Measurements from ENCODE around the gene MAP3K12.

The MAP3K12 gene

GRCh38 chr12:53523131-53523530 lies 23.9 kb upstream of the MAP3K12 start:
- DNase-seq (ENCODE audit: low read depth in 1 of 2, low spot score in 1 of 2) = no peak
- TF ChIP-seq JUND (IDR thresholded peaks at IDR 0.05; ENCODE audit: low read depth) = no peak
- in situ Hi-C loops (cut with HindIII; ENCODE audit: low pct_unique_long_range_greater_than_20kb, low sequenced_read_pairs) = no loop called here

DNA sequence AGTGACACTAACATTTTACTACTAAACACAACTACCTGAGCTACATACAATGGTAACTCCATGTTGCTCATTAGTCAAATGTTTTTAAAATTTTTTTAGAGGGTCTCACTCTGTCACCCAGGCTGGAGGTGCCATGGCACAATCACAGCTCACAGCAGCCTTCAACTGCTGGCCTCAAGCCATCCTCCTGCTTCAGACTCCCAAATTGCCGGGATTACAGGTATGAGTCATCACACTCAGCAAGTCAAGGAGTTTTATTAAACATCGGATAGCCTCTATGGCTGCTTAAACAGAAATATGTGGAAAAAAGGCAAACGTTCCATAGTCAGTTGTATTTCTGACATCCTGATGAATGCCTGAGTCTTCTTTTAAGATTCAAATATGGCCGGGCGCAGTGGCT lies 19.1 kb upstream of the MAP3K12 start:
- no peak for TF ChIP-seq JUND (IDR thresholded peaks at IDR 0.05; ENCODE audit: low read depth)
- no peak for DNase-seq (ENCODE audit: low read depth in 1 of 2, low spot score in 1 of 2)
- in situ Hi-C loops (cut with HindIII; ENCODE audit: low pct_unique_long_range_greater_than_20kb, low sequenced_read_pairs) = no loop called here

DNA sequence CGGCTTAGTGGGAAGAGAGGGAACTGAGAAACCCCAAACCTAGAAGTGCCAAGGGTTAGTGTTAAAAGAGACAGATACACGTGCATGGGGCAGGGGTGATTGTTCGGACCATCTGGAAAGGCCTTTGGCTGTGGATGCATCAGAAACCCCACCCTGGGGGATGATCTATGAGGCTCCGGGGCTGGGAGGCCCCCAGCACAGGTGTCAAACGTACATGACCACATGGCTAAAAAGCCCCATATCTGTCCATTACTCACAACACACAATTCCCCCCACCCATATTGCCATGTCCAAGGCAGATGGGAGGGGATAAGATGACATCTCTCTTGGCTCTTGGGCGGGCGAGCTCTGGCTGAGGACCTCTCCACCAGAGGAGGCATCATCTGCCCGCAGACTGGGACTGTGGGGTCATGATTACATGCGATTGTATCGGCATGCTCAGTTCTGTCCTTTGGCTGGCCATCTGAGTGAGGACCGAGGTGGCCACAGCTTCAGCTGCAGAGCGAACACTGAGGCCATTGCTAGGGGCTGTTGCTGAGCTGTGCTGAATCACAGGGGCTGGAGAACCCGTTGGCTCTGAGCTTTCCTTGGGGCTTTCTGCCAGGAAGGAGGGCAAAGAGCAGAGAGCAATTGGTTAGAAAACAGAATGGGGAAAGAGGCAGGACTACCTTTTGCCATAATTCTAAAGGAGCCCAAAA lies 17.6 kb upstream of the MAP3K12 start:
- no peak for DNase-seq (ENCODE audit: low read depth in 1 of 2, low spot score in 1 of 2)
- no peak for TF ChIP-seq JUND (IDR thresholded peaks at IDR 0.05; ENCODE audit: low read depth)
- in situ Hi-C loops (cut with HindIII; ENCODE audit: low pct_unique_long_range_greater_than_20kb, low sequenced_read_pairs) = no loop called here

GRCh38 chr12:53515291-53515680 lies 16.0 kb upstream of the MAP3K12 start:
- TF ChIP-seq JUND (IDR thresholded peaks at IDR 0.05; ENCODE audit: low read depth) = no peak
- in situ Hi-C loops (cut with HindIII; ENCODE audit: low pct_unique_long_range_greater_than_20kb, low sequenced_read_pairs) = no loop called here
- no peak for DNase-seq (ENCODE audit: low read depth in 1 of 2, low spot score in 1 of 2)

DNA sequence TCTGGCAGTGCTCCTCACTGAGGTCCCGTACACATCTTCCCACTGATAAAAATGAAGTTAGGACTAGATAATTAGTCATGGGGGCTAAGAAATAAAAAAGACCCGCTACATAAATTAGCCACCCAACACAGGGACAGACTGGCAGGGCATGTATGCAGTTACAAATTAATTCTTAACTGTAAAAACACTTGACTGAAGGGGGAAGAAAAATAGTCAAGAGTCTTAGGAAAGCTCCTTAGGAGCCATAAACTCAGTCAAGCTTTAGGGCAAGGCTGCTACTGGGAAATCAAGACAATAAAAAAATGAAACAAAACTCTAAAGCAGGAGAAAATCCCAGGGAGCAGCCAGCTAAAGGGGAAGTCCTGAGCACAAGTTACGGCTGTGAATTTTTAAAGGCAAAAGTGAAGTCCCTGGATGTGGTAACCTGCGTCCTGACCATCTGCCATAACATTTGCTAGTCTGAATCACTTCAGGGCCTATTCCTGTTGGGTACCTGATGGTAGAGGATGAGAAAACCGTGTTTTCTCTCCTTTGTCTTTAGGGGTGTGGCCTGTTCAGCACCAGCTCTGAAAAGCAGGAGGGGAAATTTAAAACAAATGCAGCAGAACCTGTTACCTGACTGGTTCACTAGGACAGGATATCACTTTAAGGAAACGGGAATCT lies 15.5 kb upstream of the MAP3K12 start:
- DNase-seq (ENCODE audit: low read depth in 1 of 2, low spot score in 1 of 2) = peak in 1 of 2 experiments; percentile 44
- TF ChIP-seq JUND (IDR thresholded peaks at IDR 0.05; ENCODE audit: low read depth) = no peak
- in situ Hi-C loops (cut with HindIII; ENCODE audit: low pct_unique_long_range_greater_than_20kb, low sequenced_read_pairs) = no loop called here

GRCh38 chr12:53513712-53514410 lies 14.6 kb upstream of the MAP3K12 start:
- peak in 1 of 2 experiments; percentile 64 for DNase-seq (ENCODE audit: low read depth in 1 of 2, low spot score in 1 of 2)
- TF ChIP-seq JUND (IDR thresholded peaks at IDR 0.05; ENCODE audit: low read depth) = no peak
- in situ Hi-C loops (cut with HindIII; ENCODE audit: low pct_unique_long_range_greater_than_20kb, low sequenced_read_pairs) = no loop called here

- DNase-seq (ENCODE audit: low read depth in 1 of 2, low spot score in 1 of 2) = no peak
- TF ChIP-seq JUND (IDR thresholded peaks at IDR 0.05; ENCODE audit: low read depth) = no peak
- in situ Hi-C loops (cut with HindIII; ENCODE audit: low pct_unique_long_range_greater_than_20kb, low sequenced_read_pairs) = no loop called here
Observed at GRCh38 chr12:53510181-53510812, 11.0 kb upstream of the MAP3K12 start.

DNA sequence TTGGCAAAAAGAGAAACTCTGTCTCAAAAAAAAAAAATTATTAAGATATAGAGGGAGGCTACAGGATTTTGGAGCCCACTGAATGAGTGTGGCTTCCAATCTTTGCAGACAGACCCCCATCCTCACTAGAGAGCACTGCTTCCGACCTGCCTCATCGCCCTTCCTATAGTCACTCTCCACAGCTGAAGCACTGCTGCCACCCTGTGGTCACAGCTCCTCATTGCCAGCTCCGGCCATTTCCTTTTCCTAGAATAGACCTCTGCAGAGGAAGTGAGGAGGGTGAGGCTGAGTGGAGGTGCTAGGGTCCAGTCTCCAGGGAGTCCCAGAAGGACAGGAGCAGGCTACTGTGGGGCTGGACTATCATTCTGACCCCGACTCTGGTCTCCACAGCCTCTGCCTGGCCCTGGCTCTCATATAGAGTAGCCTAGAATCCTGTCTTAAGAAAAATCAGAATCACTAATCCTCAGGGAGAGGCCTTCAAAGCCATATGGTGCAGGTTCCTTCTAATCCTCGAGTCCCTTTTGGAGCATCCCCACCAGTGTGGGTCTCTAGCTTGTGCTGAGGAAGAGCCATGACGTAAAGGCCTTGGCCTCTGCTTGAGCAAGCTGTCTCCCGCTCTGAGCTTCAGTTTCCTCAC lies 9.4 kb upstream of the MAP3K12 start:
- in situ Hi-C loops (cut with HindIII; ENCODE audit: low pct_unique_long_range_greater_than_20kb, low sequenced_read_pairs) = no loop called here
- peak; percentile 74 to 88 for DNase-seq (ENCODE audit: low read depth in 1 of 2, low spot score in 1 of 2)
- no peak for TF ChIP-seq JUND (IDR thresholded peaks at IDR 0.05; ENCODE audit: low read depth)

GRCh38 chr12:53507603-53507885 lies 8.3 kb upstream of the MAP3K12 start:
- DNase-seq (ENCODE audit: low read depth in 1 of 2, low spot score in 1 of 2) = no peak
- in situ Hi-C loops (cut with HindIII; ENCODE audit: low pct_unique_long_range_greater_than_20kb, low sequenced_read_pairs) = no loop called here
- no peak for TF ChIP-seq JUND (IDR thresholded peaks at IDR 0.05; ENCODE audit: low read depth)

GRCh38 chr12:53506881-53507602 lies 7.8 kb upstream of the MAP3K12 start, which contains the start of gene NPFF:
TSS of gene NPFF (minus strand) at chr12:53507484. CDS start at chr12:53507474, 10 bp downstream.
- in situ Hi-C loops (cut with HindIII; ENCODE audit: low pct_unique_long_range_greater_than_20kb, low sequenced_read_pairs) = no loop called here
- TF ChIP-seq JUND (IDR thresholded peaks at IDR 0.05; ENCODE audit: low read depth) = no peak
- DNase-seq (ENCODE audit: low read depth in 1 of 2, low spot score in 1 of 2) = no peak

DNA sequence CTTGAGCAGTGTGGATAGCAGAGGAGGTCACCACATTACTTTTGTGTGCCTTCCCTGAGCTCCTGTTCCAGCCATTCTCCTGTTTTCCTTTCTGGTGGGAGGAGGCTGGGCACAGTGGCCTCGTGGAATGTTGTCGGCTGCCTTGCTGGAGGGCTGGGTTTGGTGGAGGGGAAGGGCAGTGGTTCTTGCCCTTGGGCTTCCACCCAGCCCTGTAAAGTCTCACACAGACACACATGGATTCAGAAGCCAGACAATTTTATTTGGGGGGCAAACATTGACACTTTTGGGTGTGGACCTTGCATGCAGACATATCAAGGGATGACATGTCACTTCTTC lies 7.2 kb upstream of the MAP3K12 start:
- in situ Hi-C loops (cut with HindIII; ENCODE audit: low pct_unique_long_range_greater_than_20kb, low sequenced_read_pairs) = no loop called here
- DNase-seq (ENCODE audit: low read depth in 1 of 2, low spot score in 1 of 2) = no peak
- no peak for TF ChIP-seq JUND (IDR thresholded peaks at IDR 0.05; ENCODE audit: low read depth)
